NT2/D1 (cell line): Measurements from ENCODE around the gene LIFR.
"Not testable (repeated sequence)": the region's sequence is repeated elsewhere in the genome, so short reads cannot be mapped to it uniquely, and the experiment has no call there.

ENCODE experiments used
- DNase-seq: peaks from one replicate; pipeline ENCODE4 v3.0.0-alpha.2; 2011; ENCODE audit warnings: low read depth, low spot score
- H3K27me3 ChIP-seq: 2 replicates; pipeline ENCODE4 v1.6.0; 2011; ENCODE audit warnings: mild to moderate bottlenecking; ENCODE audit not compliant: insufficient read length, insufficient read depth
- H3K36me3 ChIP-seq: 2 replicates; pipeline ENCODE4 v1.6.1; 2011; ENCODE audit warnings: mild to moderate bottlenecking, low read length, mixed read lengths; ENCODE audit not compliant: insufficient read depth, insufficient read length
- H3K4me1 ChIP-seq: 2 replicates; pipeline ENCODE4 v1.5.1; 2011; ENCODE audit not compliant: insufficient read depth, insufficient read length
- H3K4me3 ChIP-seq: 2 replicates; pipeline ENCODE4 v1.5.1; 2011; ENCODE audit warnings: low read depth; ENCODE audit not compliant: insufficient read length
- H3K9ac ChIP-seq: 2 replicates; pipeline ENCODE4 v1.6.0; 2011; ENCODE audit warnings: low read depth; ENCODE audit not compliant: insufficient read length
- H3K9me3 ChIP-seq: 2 replicates; pipeline ENCODE4 v1.5.1; 2011; ENCODE audit warnings: mild to moderate bottlenecking, low read length; ENCODE audit not compliant: insufficient read depth
- SUZ12 ChIP-seq: IDR thresholded peaks from 2 replicates; pipeline ENCODE4 v1.6.1; 2011; ENCODE audit not compliant: insufficient read length, insufficient read depth; ENCODE audit errors: extremely low read depth
- YY1 ChIP-seq: IDR thresholded peaks from 2 replicates; pipeline ENCODE4 v1.6.1; 2011; ENCODE audit not compliant: insufficient read length, insufficient read depth
- ZNF274 ChIP-seq: IDR thresholded peaks from 2 replicates; pipeline ENCODE4 v1.6.1; 2011; ENCODE audit warnings: mild to moderate bottlenecking, low read depth, low read length

The LIFR gene

DNA sequence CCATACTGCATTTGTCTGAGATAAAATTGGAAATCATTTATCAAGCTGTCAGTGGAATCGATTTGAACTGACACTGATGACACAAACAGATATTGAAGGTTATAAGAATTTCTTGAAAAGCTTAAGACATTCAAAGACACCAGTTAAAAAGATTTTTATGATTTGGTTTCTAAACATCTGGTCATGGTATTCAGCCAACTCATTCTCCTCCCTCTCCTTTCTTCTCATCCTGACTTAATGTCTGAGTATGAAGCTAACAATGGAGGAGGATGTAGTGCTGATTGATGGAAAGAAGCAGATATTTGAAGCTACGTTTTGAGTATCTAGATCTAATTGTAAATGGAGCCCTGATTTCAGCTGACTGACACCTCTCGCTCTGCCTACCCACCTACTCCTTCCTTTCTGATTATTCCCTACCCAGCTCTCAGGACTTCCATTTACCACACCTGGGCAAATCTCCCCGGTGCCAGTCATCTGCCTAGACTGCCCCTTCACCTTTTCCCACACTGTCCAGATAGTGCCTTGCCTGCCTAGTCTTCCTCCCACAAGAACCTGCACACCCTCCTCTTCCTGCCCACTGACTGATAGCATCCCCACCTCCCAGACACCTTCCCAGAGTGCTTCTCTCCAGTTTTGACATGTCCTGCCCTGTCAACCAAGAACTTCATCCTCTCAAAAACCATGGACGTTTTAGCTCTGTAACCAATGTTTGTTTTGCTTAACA lies 20.7 kb upstream of the LIFR start:
- Histone ChIP-seq H3K4me1 (no peaks in the 10 kb centered on the region), H3K4me3 (no peak overlapping the region), H3K9ac (no peak overlapping the region), H3K27me3 (no peaks in the 10 kb centered on the region), H3K36me3 (no peaks in the 10 kb centered on the region), H3K9me3 (no peaks in the 10 kb centered on the region)
- DNase-seq = no peak
- no peak for TF ChIP-seq YY1
- TF ChIP-seq ZNF274 = no peak
- TF ChIP-seq SUZ12 = no peak

DNA sequence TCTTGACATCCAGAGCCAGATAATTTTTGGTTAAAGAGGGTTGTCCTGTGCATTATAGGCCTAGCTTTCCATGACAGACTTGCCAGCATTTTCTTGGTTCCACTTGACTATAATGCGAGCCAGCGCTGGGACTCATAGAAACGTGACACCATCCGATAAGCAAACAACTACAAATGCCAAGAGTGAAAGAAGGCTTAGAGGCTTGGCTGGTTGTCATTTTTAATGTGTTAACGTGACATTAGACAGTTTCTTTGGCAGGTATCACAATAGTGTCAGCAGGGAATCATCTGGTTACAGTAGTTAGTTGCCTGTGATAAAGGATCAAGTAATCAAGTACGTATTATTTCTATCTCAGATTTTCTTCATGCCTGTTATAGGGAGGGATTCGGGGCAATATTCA lies 20.0 kb upstream of the LIFR start:
- no peak overlapping the region for H3K4me3 ChIP-seq

DNA sequence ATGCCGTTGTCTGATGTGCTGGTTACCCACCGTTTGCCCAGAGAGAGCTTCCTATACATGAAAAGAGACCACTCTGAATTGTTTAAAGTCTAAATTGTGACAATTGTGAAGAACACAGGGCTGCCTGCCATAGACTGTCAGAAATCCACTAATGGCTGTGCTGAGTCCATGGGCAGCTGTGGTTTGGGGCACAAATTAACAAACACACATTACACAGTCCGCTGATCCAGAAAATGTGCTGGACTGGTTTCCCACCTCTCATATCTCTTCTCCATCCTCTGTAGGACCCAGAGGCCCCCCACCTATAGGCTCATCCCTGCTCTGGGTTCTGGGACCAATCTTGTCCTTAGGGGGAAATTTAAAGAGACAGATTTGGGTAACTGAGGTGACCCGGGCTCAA lies 19.0 kb upstream of the LIFR start:
- Histone ChIP-seq H3K4me1 (no peaks in the 10 kb centered on the region), H3K9me3 (no peaks in the 10 kb centered on the region), H3K36me3 (no peaks in the 10 kb centered on the region), H3K27me3 (no peaks in the 10 kb centered on the region), H3K9ac (no peak overlapping the region), H3K4me3 (no peak overlapping the region)
- no peak for DNase-seq
- TF ChIP-seq SUZ12 (no peak), ZNF274 (no peak), YY1 (no peak)

More for the DNA sequence above, 20.0 kb upstream of the LIFR start:
- Histone ChIP-seq H3K27me3 (no peaks in the 10 kb centered on the region), H3K9ac (no peak overlapping the region), H3K4me1 (no peaks in the 10 kb centered on the region), H3K9me3 (no peaks in the 10 kb centered on the region), H3K36me3 (no peaks in the 10 kb centered on the region)
- no peak for DNase-seq
- no peak for TF ChIP-seq YY1
- TF ChIP-seq ZNF274 = no peak
- TF ChIP-seq SUZ12 = no peak

DNA sequence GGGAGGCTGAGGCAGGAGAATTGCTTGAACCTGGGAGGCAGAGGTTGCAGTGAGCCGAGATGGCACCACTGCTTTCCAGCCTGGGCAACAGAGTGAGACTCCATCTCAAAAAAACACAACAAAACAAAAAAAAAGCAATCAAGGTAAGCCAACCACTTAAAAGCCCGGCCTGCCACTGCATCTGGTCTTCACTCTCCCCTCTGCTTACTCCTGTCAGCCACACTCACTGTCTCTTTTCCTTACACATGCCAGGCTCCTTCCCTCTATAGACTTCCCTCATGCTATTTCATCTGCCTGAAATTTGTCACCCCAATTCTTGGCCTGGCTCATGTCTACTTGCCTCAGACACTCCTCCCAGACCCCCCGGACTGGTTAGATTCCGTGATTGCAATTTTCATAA lies 17.6 kb upstream of the LIFR start:
- no peak overlapping the region for H3K9ac ChIP-seq
- TF ChIP-seq SUZ12 (no peak), ZNF274 (no peak), YY1 (no peak)
- no peak for DNase-seq
- no peaks in the 10 kb centered on the region for H3K27me3 ChIP-seq
- H3K4me3 ChIP-seq = no peak overlapping the region
- no peaks in the 10 kb centered on the region for H3K4me1 ChIP-seq
- no peaks in the 10 kb centered on the region for H3K9me3 ChIP-seq
- no peaks in the 10 kb centered on the region for H3K36me3 ChIP-seq

DNA sequence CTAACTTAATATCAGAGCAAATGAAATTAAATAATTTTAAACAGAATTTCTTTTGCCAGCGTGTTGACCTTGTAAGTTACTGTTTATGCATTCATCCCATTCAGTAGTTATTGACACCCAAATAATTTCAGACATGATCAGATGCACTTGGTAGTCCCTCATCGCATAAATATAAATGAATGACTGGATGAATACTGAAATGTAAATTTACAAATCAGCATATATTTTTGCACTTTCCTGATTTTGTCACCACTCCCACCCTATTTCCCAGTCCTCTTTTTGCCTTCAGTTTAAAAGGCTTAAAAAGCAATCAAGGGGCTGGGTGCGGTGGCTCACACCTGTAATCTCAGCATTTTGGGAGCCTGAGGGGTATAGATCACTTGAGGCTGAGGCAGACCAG lies 17.1 kb upstream of the LIFR start:
- TF ChIP-seq YY1 (no peak), SUZ12 (no peak), ZNF274 (no peak)
- no peak for DNase-seq
- no peaks in the 10 kb centered on the region for H3K9me3 ChIP-seq
- no peaks in the 10 kb centered on the region for H3K36me3 ChIP-seq
- no peaks in the 10 kb centered on the region for H3K27me3 ChIP-seq
- no peaks in the 10 kb centered on the region for H3K4me1 ChIP-seq
- no peak overlapping the region for H3K4me3 ChIP-seq
- H3K9ac ChIP-seq = no peak overlapping the region

DNA sequence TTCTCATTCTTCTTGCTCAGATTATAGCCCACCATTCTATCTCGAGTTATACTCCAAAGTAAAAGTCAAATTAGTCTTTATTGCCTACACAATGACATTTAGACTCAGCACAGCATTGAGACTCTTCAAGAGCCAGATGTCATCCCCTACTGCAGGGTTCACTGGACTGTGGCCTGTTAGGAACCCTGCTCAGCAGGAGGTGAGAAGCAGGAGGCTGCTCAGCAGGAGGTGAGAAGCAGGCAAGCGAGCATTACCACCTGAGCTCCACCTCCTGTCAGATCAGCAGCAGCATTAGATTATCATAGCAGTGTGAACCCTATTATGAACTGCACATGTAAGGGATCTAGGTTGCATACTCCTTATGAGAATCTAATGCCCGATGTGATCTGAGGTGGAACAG lies 12.7 kb upstream of the LIFR start:
- TF ChIP-seq SUZ12 (no peak), ZNF274 (no peak), YY1 (no peak)
- Histone ChIP-seq H3K4me3 (no peak overlapping the region), H3K27me3 (no peaks in the 10 kb centered on the region)

DNA sequence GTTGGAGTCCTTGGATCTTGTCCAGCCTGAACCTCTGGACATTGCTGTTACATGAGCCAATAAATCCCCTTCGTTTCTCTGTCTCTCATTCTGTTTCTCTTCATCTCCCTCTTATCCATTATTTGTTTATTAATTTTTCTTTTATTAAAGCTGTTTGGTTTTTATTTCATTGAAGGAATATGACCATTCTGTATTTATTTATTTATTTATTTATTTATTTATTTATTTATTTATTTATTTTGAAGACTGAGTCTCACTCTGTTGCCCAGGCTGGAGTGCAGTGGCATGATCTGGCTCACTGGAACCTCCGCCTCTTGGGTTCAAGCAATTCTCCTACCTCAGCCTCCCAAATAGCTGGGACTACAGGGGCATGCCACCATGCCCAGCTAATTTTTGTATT lies 10.9 kb upstream of the LIFR start:
- H3K4me3 ChIP-seq = not testable (repeated sequence)

More for the DNA sequence above, 12.7 kb upstream of the LIFR start:
- no peaks in the 10 kb centered on the region for H3K36me3 ChIP-seq
- no peaks in the 10 kb centered on the region for H3K4me1 ChIP-seq
- no peak for DNase-seq
- no peaks in the 10 kb centered on the region for H3K9me3 ChIP-seq
- H3K9ac ChIP-seq = no peak overlapping the region

DNA sequence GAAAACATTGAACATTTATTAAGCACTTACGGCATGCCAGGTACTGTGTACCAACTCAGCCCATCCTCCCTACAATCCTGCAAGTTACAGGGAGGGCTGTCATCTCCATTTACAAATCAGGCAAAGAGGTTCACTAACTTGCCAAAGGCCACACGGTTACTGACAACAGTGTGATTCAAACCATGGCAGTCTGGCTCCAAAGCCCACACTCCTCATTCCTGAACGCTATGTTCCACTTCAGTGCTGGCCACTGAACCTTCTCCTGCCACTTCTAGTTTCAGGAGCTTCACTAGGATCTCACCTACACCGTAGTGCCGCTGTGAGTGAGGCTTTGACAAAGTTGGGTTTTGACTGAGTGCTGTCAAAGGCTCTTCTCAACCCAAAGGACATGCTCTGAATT lies 7.2 kb upstream of the LIFR start:
- no peaks in the 10 kb centered on the region for H3K27me3 ChIP-seq
- H3K4me1 ChIP-seq = no peaks in the 10 kb centered on the region
- no peak overlapping the region for H3K9ac ChIP-seq
- H3K36me3 ChIP-seq = no peaks in the 10 kb centered on the region
- DNase-seq = no peak
- no peaks in the 10 kb centered on the region for H3K9me3 ChIP-seq
- TF ChIP-seq ZNF274 = no peak
- no peak for TF ChIP-seq SUZ12
- TF ChIP-seq YY1 = no peak
- H3K4me3 ChIP-seq = no peak overlapping the region

More for the DNA sequence above, 10.9 kb upstream of the LIFR start:
- H3K27me3 ChIP-seq, H3K36me3 ChIP-seq, H3K4me1 ChIP-seq, DNase-seq, H3K9me3 ChIP-seq, H3K9ac ChIP-seq: not testable (repeated sequence)
